Gastroesophageal sphincter (tissue), 4 donors: ENCODE measurements around the gene SUGCT. TPM values are rescaled to one million over a fixed set of nuclear protein-coding genes. Genes with fewer than 3 reads are reported as not detected.

Experiments used
- ATAC-seq: fragments of 150-250 bp; one replicate; pipeline ENCODE4 v1.9.1; 2016; ENCODE audit warnings: mild to moderate bottlenecking, moderate library complexity
- H3K27ac ChIP-seq, 4 donors: fragments of 200-600 bp; sonication (generic) in 3 of 4; 1 replicate in 3 of 4; 2 replicates in 1 of 4; pipeline ENCODE4 v1.5.1; 2016 to 2019
- H3K27me3 ChIP-seq: fragments of 200-600 bp; sonication (generic); one replicate; pipeline ENCODE4 v1.5.1; 2019
- H3K36me3 ChIP-seq, 2 donors: fragments of 200-600 bp; sonication (generic); one replicate each; pipeline ENCODE4 v1.5.1; 2019; ENCODE audit warnings: control low read depth in 1 of 2
- H3K4me1 ChIP-seq, 3 donors: fragments of 200-600 bp; sonication (generic); 1 replicate in 2 of 3; 2 replicates in 1 of 3; pipeline ENCODE4 v1.5.1; 2016 to 2019; ENCODE audit warnings: control low read depth in 2 of 3
- H3K4me3 ChIP-seq, 2 donors: fragments of 200-600 bp; sonication (generic); one replicate each; pipeline ENCODE4 v1.5.1; 2019; ENCODE audit warnings: mild to moderate bottlenecking in 1 of 2, moderate library complexity in 1 of 2
- H3K9me3 ChIP-seq, 3 donors: fragments of 200-600 bp; sonication (generic); one replicate each; pipeline ENCODE4 v1.5.1; 2017 to 2019; ENCODE audit warnings: control low read depth in 2 of 3
- CTCF ChIP-seq, 4 experiments: fragments of 200-600 bp in 2 of 4; fragments of 450-650 bp in 2 of 4; sonication (generic) in 1 of 4; IDR thresholded peaks; one replicate each; pipeline ENCODE4 v1.5.1; 2017 to 2019; ENCODE audit warnings: antibody characterized with exemption in 4 of 4, mild to moderate bottlenecking in 2 of 4, moderate library complexity in 2 of 4
- EP300 ChIP-seq: sonication (generic); formaldehyde crosslinking; IDR thresholded peaks from one replicate; pipeline ENCODE4 v1.6.1; 2017; ENCODE audit warnings: antibody characterized with exemption, mild to moderate bottlenecking
- POLR2A ChIP-seq, 2 donors: fragments of 450-650 bp; IDR thresholded peaks; one replicate each; pipeline ENCODE4 v1.6.1; 2017; ENCODE audit warnings: antibody characterized with exemption in 2 of 2, mild to moderate bottlenecking in 2 of 2, moderate library complexity in 1 of 2
- POLR2AphosphoS5 ChIP-seq: sonication (generic); formaldehyde crosslinking; IDR thresholded peaks from one replicate; pipeline ENCODE4 v1.6.1; 2017; ENCODE audit warnings: antibody characterized with exemption
- WGBS, 2 donors: methylation state at CpG; one replicate each; pipeline ENCODE4 v1.1.5; 2018; ENCODE audit warnings: low coverage in 1 of 2; 5-methylcytosine and 5-hydroxymethylcytosine counted together
- total RNA-seq, 4 donors: library from RNA; depleted of rRNA; stranded (reverse); fragments of >200 nt; gene quantifications; one replicate each; pipeline ENCODE4 v1.1.0, GENCODE V29; 2016

The SUGCT gene
- total RNA-seq, 4 donors from 2014 or later: 1.2 to 17.3 (median 10.8) TPM

- Histone ChIP-seq H3K4me1 (peaks cover 4 to 32% (median 19%) of the 10 kb centered on the region in 3 donors), H3K4me3 (no peak overlapping the region), H3K9me3 (no peaks in the 10 kb centered on the region), H3K27ac (peak overlapping the region in 2 of 4 donors; percentile 26 to 38), H3K27me3 (no peaks in the 10 kb centered on the region), H3K36me3 (no peaks in the 10 kb centered on the region)
- ATAC-seq: no peak
- no peak for TF ChIP-seq POLR2A (IDR thresholded peaks at IDR 0.05)
- TF ChIP-seq EP300: no peak
- no peak for TF ChIP-seq CTCF (IDR thresholded peaks at IDR 0.05)
- no peak for TF ChIP-seq POLR2AphosphoS5
- WGBS, 2 donors: 30 to 44% methylated on average over 3 of the region's 3 CpGs
Measured at GRCh38 chr7:40542982-40543741, 408.4 kb downstream of the SUGCT start.

GRCh38 chr7:40544221-40544723, 409.5 kb downstream of the SUGCT start:
- Histone ChIP-seq H3K9me3 (no peaks in the 10 kb centered on the region), H3K4me1 (peaks cover 4 to 32% (median 19%) of the 10 kb centered on the region in 3 donors), H3K4me3 (no peak overlapping the region), H3K27me3 (no peaks in the 10 kb centered on the region), H3K27ac (peak overlapping the region in 2 of 4 donors; percentile 16 to 20), H3K36me3 (no peaks in the 10 kb centered on the region)
- TF ChIP-seq POLR2AphosphoS5 (no peak), EP300 (no peak), CTCF (IDR thresholded peaks at IDR 0.05) (no peak), POLR2A (IDR thresholded peaks at IDR 0.05) (no peak)
- WGBS, 2 donors: 12 to 42% methylated on average over 5 to 6 of the region's 6 CpGs
- ATAC-seq: peak; percentile 18

GRCh38 chr7:40544871-40545303, 410.1 kb downstream of the SUGCT start:
- Histone ChIP-seq H3K9me3 (no peaks in the 10 kb centered on the region), H3K4me3 (no peak overlapping the region), H3K27me3 (no peaks in the 10 kb centered on the region), H3K36me3 (no peaks in the 10 kb centered on the region), H3K4me1 (peaks cover 4 to 32% (median 19%) of the 10 kb centered on the region in 3 donors), H3K27ac (peak overlapping the region in 2 of 4 donors; percentile 19 to 20)
- 0 to 8% methylated on average over 1 of the region's 1 CpG for WGBS, 2 donors
- ATAC-seq: no peak
- TF ChIP-seq EP300: no peak
- TF ChIP-seq POLR2A (IDR thresholded peaks at IDR 0.05): no peak

- peaks cover 4 to 32% (median 19%) of the 10 kb centered on the region in 3 donors for H3K4me1 ChIP-seq
- H3K36me3 ChIP-seq: no peaks in the 10 kb centered on the region
- no peak for TF ChIP-seq POLR2AphosphoS5
- TF ChIP-seq EP300: no peak
- TF ChIP-seq POLR2A (IDR thresholded peaks at IDR 0.05): no peak
- no peak for TF ChIP-seq CTCF (IDR thresholded peaks at IDR 0.05)
- H3K27ac ChIP-seq: no peak overlapping the region
- no peak overlapping the region for H3K4me3 ChIP-seq
- H3K9me3 ChIP-seq: no peaks in the 10 kb centered on the region
- no peaks in the 10 kb centered on the region for H3K27me3 ChIP-seq
- no peak for ATAC-seq
Measured at GRCh38 chr7:40545739-40546138, 410.9 kb downstream of the SUGCT start.

GRCh38 chr7:40546616-40547501, 412.1 kb downstream of the SUGCT start:
- Histone ChIP-seq H3K27ac (no peak overlapping the region), H3K27me3 (no peaks in the 10 kb centered on the region), H3K4me1 (peaks cover 4 to 32% (median 19%) of the 10 kb centered on the region in 3 donors), H3K4me3 (no peak overlapping the region), H3K36me3 (no peaks in the 10 kb centered on the region), H3K9me3 (no peaks in the 10 kb centered on the region)
- WGBS, 2 donors: 89 to 96% methylated on average over 6 of the region's 6 CpGs
- ATAC-seq: no peak
- TF ChIP-seq POLR2AphosphoS5: no peak
- TF ChIP-seq POLR2A (IDR thresholded peaks at IDR 0.05): no peak
- TF ChIP-seq CTCF (IDR thresholded peaks at IDR 0.05): no peak
- TF ChIP-seq EP300: no peak
